K562 (cell line): ENCODE results near the gene COL16A1. TPM values are rescaled to one million over a fixed set of nuclear protein-coding genes. Genes with fewer than 3 reads are reported as not detected.
A peak's percentile ranks its signal among the peaks of the same experiment; 100 is the strongest.

Experiments
- ARHGAP35 ChIP-seq: fragments of 450-650 bp; IDR thresholded peaks from 2 replicates; pipeline ENCODE4 v1.6.1; 2018; ENCODE audit not compliant: partially characterized antibody
- CSDE1 ChIP-seq, 2 experiments: fragments of 450-650 bp; IDR thresholded peaks; 2 replicates each; pipeline ENCODE4 v1.6.1; 2016; ENCODE audit warnings: mild to moderate bottlenecking in 1 of 2
- FIP1L1 ChIP-seq: fragments of 200-400 bp; formaldehyde crosslinking; IDR thresholded peaks from 2 replicates; pipeline ENCODE4 v1.6.1; 2018; ENCODE audit warnings: mild to moderate bottlenecking, low read depth, low read length; ENCODE audit not compliant: poor library complexity, severe bottlenecking
- FOXA3 ChIP-seq, 2 experiments: fragments of 450-650 bp in 1 of 2; sonication (generic) in 1 of 2; formaldehyde crosslinking; IDR thresholded peaks in 1 of 2; conservative IDR thresholded peaks in 1 of 2; 2 replicates each; pipeline versions ENCODE4 v1.4.0 to v1.8.0; 2020 to 2022; ENCODE audit warnings: mild to moderate bottlenecking in 2 of 2, missing genetic modification reagents in 1 of 2
- HCFC1 ChIP-seq: IDR thresholded peaks from 2 replicates; pipeline ENCODE4 v1.6.1; 2012; ENCODE audit warnings: low read depth, low read length, improper control_type of control experiment
- NCOA2 ChIP-seq, 2 experiments: fragments of 450-650 bp; IDR thresholded peaks; 2 replicates each; pipeline ENCODE4 v1.6.1; 2018; ENCODE audit warnings: mild to moderate bottlenecking in 2 of 2, moderate library complexity in 1 of 2; ENCODE audit not compliant: partially characterized antibody in 2 of 2
- NFXL1 ChIP-seq: fragments of 450-650 bp; formaldehyde crosslinking; IDR thresholded peaks from 2 replicates; pipeline ENCODE4 v1.4.0; 2021; ENCODE audit warnings: mild to moderate bottlenecking
- NR4A1 ChIP-seq, 2 experiments: fragments of 250-450 bp in 1 of 2; fragments of 450-650 bp in 1 of 2; sonication (Bioruptor Pico) in 1 of 2; IDR thresholded peaks; 2 replicates each; pipeline versions ENCODE4 v1.4.0 to v1.6.1; 2016 to 2020; ENCODE audit warnings: mild to moderate bottlenecking in 2 of 2, missing compliant biosample characterization in 1 of 2, missing genetic modification characterization in 1 of 2, moderate library complexity in 1 of 2
- POLR2G ChIP-seq: fragments of 200-400 bp; formaldehyde crosslinking; IDR thresholded peaks from 2 replicates; pipeline ENCODE4 v1.6.1; 2017; ENCODE audit warnings: low read depth, mild to moderate bottlenecking, antibody characterized with exemption, low read length, moderate library complexity
- RUNX1 ChIP-seq: sonication (generic); IDR thresholded peaks from 2 replicates; pipeline ENCODE4 v1.6.1; 2016; ENCODE audit warnings: antibody characterized with exemption, low read depth
- SAFB ChIP-seq: fragments of 200-400 bp; formaldehyde crosslinking; IDR thresholded peaks from 2 replicates; pipeline ENCODE4 v1.6.1; 2017; ENCODE audit warnings: low read depth, low read length, borderline replicate concordance
- SIX5 ChIP-seq, 2 experiments: IDR thresholded peaks; 2 replicates each; pipeline ENCODE4 v1.6.1; 2011; ENCODE audit warnings: low read length in 2 of 2, borderline replicate concordance in 1 of 2, low read depth in 1 of 2, mild to moderate bottlenecking in 1 of 2, moderate library complexity in 1 of 2; ENCODE audit not compliant: insufficient read depth in 1 of 2
- SMARCA5 ChIP-seq: fragments of 450-650 bp; IDR thresholded peaks from 2 replicates; pipeline ENCODE4 v1.6.1; 2016
- SMC3 ChIP-seq: conservative IDR thresholded peaks from 2 replicates; pipeline ENCODE4 v1.6.1; 2011; ENCODE audit warnings: low read depth, low read length, improper control_type of control experiment; ENCODE audit not compliant: insufficient read depth
- SRSF7 ChIP-seq: fragments of 200-400 bp; formaldehyde crosslinking; optimal IDR thresholded peaks from 2 replicates; pipeline ENCODE3; 2017; ENCODE audit warnings: mild to moderate bottlenecking, low read depth, low read length
- TBL1XR1 ChIP-seq, 2 experiments: IDR thresholded peaks; 2 replicates each; pipeline ENCODE4 v1.6.1; 2012; ENCODE audit warnings: improper control_type of control experiment in 2 of 2, low read length in 2 of 2, mild to moderate bottlenecking in 1 of 2
- ZFP36 ChIP-seq: fragments of 150-350 bp; IDR thresholded peaks from 2 replicates; pipeline ENCODE4 v1.6.1; 2018; ENCODE audit warnings: low read length, low read depth; ENCODE audit not compliant: partially characterized antibody
- ZNF165 ChIP-seq: fragments of 250-450 bp; sonication (Bioruptor Pico); IDR thresholded peaks from 2 replicates; pipeline ENCODE4 v1.4.0; 2020; ENCODE audit warnings: borderline replicate concordance
- ZNF436 ChIP-seq: fragments of 250-450, 450-650 bp; sonication (Bioruptor Pico); formaldehyde crosslinking; IDR thresholded peaks from 2 replicates; pipeline ENCODE4 v1.7.0; 2020; ENCODE audit warnings: mild to moderate bottlenecking
- ZNF561 ChIP-seq: fragments of 450-650 bp; formaldehyde crosslinking; conservative IDR thresholded peaks from 2 replicates; pipeline ENCODE4 v1.4.0; 2020; ENCODE audit warnings: mild to moderate bottlenecking, moderate library complexity
- ZNF76 ChIP-seq: fragments of 250-450 bp; sonication (Bioruptor Pico); IDR thresholded peaks from 2 replicates; pipeline ENCODE4 v1.4.0; 2020; ENCODE audit warnings: mild to moderate bottlenecking, moderate library complexity, borderline replicate concordance
- ZNF79 ChIP-seq: fragments of 250-450 bp; sonication (Bioruptor Pico); IDR thresholded peaks from 2 replicates; pipeline ENCODE4 v1.4.0; 2020; ENCODE audit warnings: low read depth, mild to moderate bottlenecking, moderate library complexity
- polyA plus RNA-seq, 8 experiments: library from polyadenylated mRNA; depleted of rRNA in 4 of 8; stranded (reverse) in 5 of 8; unstranded in 3 of 8; fragments of >200 nt; fragmentation: Nextera tagmentation in 2 of 8; fragmentation: Illumina TruSeq in 1 of 8; extraction: Ambion mirVana in 2 of 8; extraction: Trizol in 1 of 8; gene quantifications; 2 replicates each; pipeline versions ENCODE4 v1.2.1 to v1.2.3, GENCODE V29; 2011 to 2014; ENCODE audit warnings: inconsistent platforms in 1 of 8, missing spikeins in 1 of 8
- total RNA-seq, 7 experiments: library from RNA; depleted of rRNA in 6 of 7; stranded (reverse); fragments of >200 nt in 6 of 7; fragmentation: Illumina TruSeq in 2 of 7; extraction: Trizol in 2 of 7; gene quantifications; 2 replicates each; pipeline versions ENCODE4 v1.2.1 to v1.2.3, GENCODE V29; 2011 to 2021; ENCODE audit warnings: low replicate concordance in 1 of 7
- TF ChIP-seq, protein P1 (sequence below): fragments of 450-650 bp; IDR thresholded peaks from 2 replicates; pipeline ENCODE4 v1.6.1; 2016; ENCODE audit warnings: borderline replicate concordance
- TF ChIP-seq, protein P2 (sequence below), 2 experiments: IDR thresholded peaks; 2 replicates each; pipeline ENCODE4 v1.6.1; 2011; ENCODE audit warnings: borderline replicate concordance in 1 of 2, control low read depth in 1 of 2, low read depth in 1 of 2, low read length in 1 of 2, mild to moderate bottlenecking in 1 of 2, mixed read lengths in 1 of 2, moderate library complexity in 1 of 2; ENCODE audit not compliant: insufficient read depth in 1 of 2, insufficient read length in 1 of 2, poor library complexity in 1 of 2, severe bottlenecking in 1 of 2; ENCODE audit errors: extremely low read depth in 1 of 2

Gene COL16A1
- total and polyA plus RNA-seq, 9 of the 15 experiments (the other 6 are each of a cell fraction or from before 2014, with no cell fraction given): 0.11 to 0.60 (median 0.11) TPM; not detected in 6

DNA sequence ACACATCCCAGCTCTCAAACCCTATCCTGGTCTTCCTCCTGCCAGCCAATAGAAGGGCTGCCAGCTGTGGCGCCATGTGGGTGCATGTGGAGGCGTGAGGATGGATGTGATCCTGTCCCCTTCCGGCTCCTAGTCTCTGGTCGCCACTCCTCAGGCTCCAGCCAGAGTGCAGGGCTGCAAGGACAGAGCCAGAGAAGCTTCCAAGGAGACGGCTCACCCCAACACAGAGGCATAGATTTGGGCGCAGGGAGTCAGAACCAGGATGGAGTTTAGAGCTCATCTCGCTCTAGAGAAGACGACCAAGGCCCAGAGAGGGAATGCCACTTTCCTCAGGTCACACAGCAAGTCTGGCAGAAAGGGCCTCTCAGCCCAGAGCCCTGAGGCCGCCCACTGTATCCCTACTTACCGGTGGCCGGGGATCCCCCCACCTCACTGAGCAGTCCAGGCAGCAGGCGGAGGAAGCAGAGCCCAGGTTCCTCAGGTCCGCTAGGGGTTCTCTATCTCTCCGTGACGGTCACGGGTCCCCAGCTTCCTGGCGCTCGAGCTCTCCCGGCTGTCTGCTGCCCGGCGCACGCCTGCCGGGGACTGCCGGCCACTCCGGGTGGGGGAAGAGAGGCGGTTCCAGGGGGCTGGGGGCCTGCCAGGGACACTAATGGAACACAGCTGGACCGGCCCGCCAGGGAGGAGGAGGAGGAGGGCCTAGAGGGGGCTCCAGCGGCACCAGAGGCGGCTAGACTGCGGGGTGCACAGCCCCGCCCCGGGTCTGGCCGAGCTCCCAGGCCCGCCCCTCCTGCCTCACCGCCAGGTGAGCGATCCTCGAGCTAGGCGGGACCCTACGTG, at the start of gene COL16A1 (continued):
- TF ChIP-seq NR4A1 (CRISPR knock-in tag; IDR thresholded peaks at IDR 0.05): no peak
- TF ChIP-seq NR4A1 (tag; IDR thresholded peaks at IDR 0.05): no peak
- TF ChIP-seq SMARCA5: peak; percentile 55; the same call in 1 of the 2 replicates
- TF ChIP-seq, protein P1, sequence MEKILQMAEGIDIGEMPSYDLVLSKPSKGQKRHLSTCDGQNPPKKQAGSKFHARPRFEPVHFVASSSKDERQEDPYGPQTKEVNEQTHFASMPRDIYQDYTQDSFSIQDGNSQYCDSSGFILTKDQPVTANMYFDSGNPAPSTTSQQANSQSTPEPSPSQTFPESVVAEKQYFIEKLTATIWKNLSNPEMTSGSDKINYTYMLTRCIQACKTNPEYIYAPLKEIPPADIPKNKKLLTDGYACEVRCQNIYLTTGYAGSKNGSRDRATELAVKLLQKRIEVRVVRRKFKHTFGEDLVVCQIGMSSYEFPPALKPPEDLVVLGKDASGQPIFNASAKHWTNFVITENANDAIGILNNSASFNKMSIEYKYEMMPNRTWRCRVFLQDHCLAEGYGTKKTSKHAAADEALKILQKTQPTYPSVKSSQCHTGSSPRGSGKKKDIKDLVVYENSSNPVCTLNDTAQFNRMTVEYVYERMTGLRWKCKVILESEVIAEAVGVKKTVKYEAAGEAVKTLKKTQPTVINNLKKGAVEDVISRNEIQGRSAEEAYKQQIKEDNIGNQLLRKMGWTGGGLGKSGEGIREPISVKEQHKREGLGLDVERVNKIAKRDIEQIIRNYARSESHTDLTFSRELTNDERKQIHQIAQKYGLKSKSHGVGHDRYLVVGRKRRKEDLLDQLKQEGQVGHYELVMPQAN: no peak
- TF ChIP-seq ZNF79 (CRISPR knock-in tag): no peak
- no peak for TF ChIP-seq SIX5 (IDR thresholded peaks at IDR 0.05; ENCODE audit: borderline replicate concordance in 1 of 2, insufficient read depth in 1 of 2, low read depth in 1 of 2, low read length in 2 of 2)
- no peak for TF ChIP-seq ZNF561 (CRISPR knock-in tag)
- TF ChIP-seq FIP1L1: no peak
- no peak for TF ChIP-seq HCFC1
- TF ChIP-seq, protein P2, sequence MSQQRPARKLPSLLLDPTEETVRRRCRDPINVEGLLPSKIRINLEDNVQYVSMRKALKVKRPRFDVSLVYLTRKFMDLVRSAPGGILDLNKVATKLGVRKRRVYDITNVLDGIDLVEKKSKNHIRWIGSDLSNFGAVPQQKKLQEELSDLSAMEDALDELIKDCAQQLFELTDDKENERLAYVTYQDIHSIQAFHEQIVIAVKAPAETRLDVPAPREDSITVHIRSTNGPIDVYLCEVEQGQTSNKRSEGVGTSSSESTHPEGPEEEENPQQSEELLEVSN (IDR thresholded peaks at IDR 0.05; ENCODE audit: borderline replicate concordance in 1 of 2, extremely low read depth in 1 of 2, insufficient read depth in 1 of 2, insufficient read length in 1 of 2, low read depth in 1 of 2, low read length in 1 of 2, poor library complexity in 1 of 2, severe bottlenecking in 1 of 2): peak in 1 of 2 experiments; percentile 3
- no peak for TF ChIP-seq ZNF76
- TF ChIP-seq SAFB: no peak
- no peak for TF ChIP-seq NCOA2 (IDR thresholded peaks at IDR 0.05; ENCODE audit: partially characterized antibody in 2 of 2)
- no peak for TF ChIP-seq ARHGAP35
- no peak for TF ChIP-seq ZNF436 (CRISPR knock-in tag)
- TF ChIP-seq ZFP36: peak; percentile 86
- TF ChIP-seq ZNF165: no peak
- no peak for TF ChIP-seq NFXL1 (CRISPR knock-in tag)
- TF ChIP-seq RUNX1: no peak
- no peak for TF ChIP-seq SRSF7
- no peak for TF ChIP-seq TBL1XR1 (IDR thresholded peaks at IDR 0.05; ENCODE audit: low read length in 2 of 2)
- 0 out of 4 replicates have a peak, but pooled peaks of 1 of the 2 experiments have one; percentile 33 for TF ChIP-seq FOXA3 (CRISPR knock-in tag; conservative IDR thresholded peaks at IDR 0.05 in 1 of 2, IDR thresholded peaks at IDR 0.05 in 1 of 2)
- TF ChIP-seq SMC3: no peak
- no peak for TF ChIP-seq CSDE1 (IDR thresholded peaks at IDR 0.05)
- no peak for TF ChIP-seq POLR2G
